Liver (tissue), 9 donors: ENCODE data around the gene DLK2. TPM values are rescaled to one million over a fixed set of nuclear protein-coding genes. Genes with fewer than 3 reads are reported as not detected.
A peak's percentile ranks its signal among the peaks of the same experiment; 100 is the strongest.

Source experiments
- DNase-seq: peaks from one replicate; pipeline ENCODE4 v3.0.0-alpha.2; 2017; ENCODE audit warnings: low spot score
- H3K27ac ChIP-seq, 2 donors: one replicate each; pipeline ENCODE4 v1.7.0; 2013; ENCODE audit warnings: inconsistent platforms in 2 of 2, low read length in 2 of 2, control low read depth in 1 of 2, low read depth in 1 of 2, mild to moderate bottlenecking in 1 of 2
- H3K27me3 ChIP-seq, 4 donors: one replicate each; pipeline versions ENCODE4 v1.6.1 to v1.7.0; 2013; ENCODE audit warnings: low read length in 3 of 4, inconsistent platforms in 1 of 4, mild to moderate bottlenecking in 1 of 4, moderate library complexity in 1 of 4; ENCODE audit not compliant: control insufficient read depth in 4 of 4, insufficient read depth in 4 of 4
- H3K36me3 ChIP-seq, 4 donors: one replicate each; pipeline versions ENCODE4 v1.6.1 to v1.7.0; 2013; ENCODE audit warnings: low read length in 3 of 4, mild to moderate bottlenecking in 3 of 4, low read depth in 1 of 4, moderate library complexity in 1 of 4; ENCODE audit not compliant: control insufficient read depth in 4 of 4, insufficient read depth in 3 of 4
- H3K4me1 ChIP-seq, 4 donors: one replicate each; pipeline versions ENCODE4 v1.6.1 to v1.7.0; 2013; ENCODE audit warnings: low read length in 3 of 4, mild to moderate bottlenecking in 3 of 4, moderate library complexity in 1 of 4; ENCODE audit not compliant: control insufficient read depth in 4 of 4, insufficient read depth in 4 of 4
- H3K4me3 ChIP-seq, 3 donors: one replicate each; pipeline versions ENCODE4 v1.6.1 to v1.7.0; 2013; ENCODE audit warnings: low read length in 3 of 3, control low read depth in 1 of 3, low read depth in 1 of 3, mild to moderate bottlenecking in 1 of 3
- H3K9ac ChIP-seq, 2 donors: one replicate each; pipeline ENCODE4 v1.7.0; 2013; ENCODE audit warnings: low read length in 2 of 2, mild to moderate bottlenecking in 2 of 2, moderate library complexity in 2 of 2, control low read depth in 1 of 2, low read depth in 1 of 2
- H3K9me3 ChIP-seq, 4 donors: one replicate each; pipeline versions ENCODE4 v1.6.1 to v1.7.0; 2013; ENCODE audit warnings: low read length in 3 of 4; ENCODE audit not compliant: control insufficient read depth in 4 of 4
- ATF3 ChIP-seq: IDR thresholded peaks from 2 replicates; pipeline ENCODE4 v1.6.1; 2016; ENCODE audit warnings: antibody characterized with exemption
- CTCF ChIP-seq: fragments of 150-350 bp; IDR thresholded peaks from 2 replicates; pipeline ENCODE4 v1.5.1; 2017; ENCODE audit warnings: improper control_type of control experiment, low read depth, low read length; ENCODE audit not compliant: missing input control
- EGR1 ChIP-seq, 2 donors: IDR thresholded peaks; 2 replicates each; pipeline ENCODE4 v1.6.1; 2016 to 2018; ENCODE audit warnings: antibody characterized with exemption in 2 of 2, low read depth in 2 of 2
- FOXA1 ChIP-seq: IDR thresholded peaks from 2 replicates; pipeline ENCODE4 v1.6.1; 2016; ENCODE audit warnings: antibody characterized with exemption
- FOXA2 ChIP-seq: IDR thresholded peaks from 2 replicates; pipeline ENCODE4 v1.6.1; 2016; ENCODE audit warnings: antibody characterized with exemption
- GABPA ChIP-seq, 2 donors: IDR thresholded peaks in 1 of 2; conservative IDR thresholded peaks in 1 of 2; 2 replicates each; pipeline ENCODE4 v1.6.1; 2016; ENCODE audit warnings: antibody characterized with exemption in 2 of 2, mild to moderate bottlenecking in 1 of 2, moderate library complexity in 1 of 2
- HNF4A ChIP-seq, 2 donors: conservative IDR thresholded peaks; 2 replicates each; pipeline ENCODE4 v1.6.1; 2016; ENCODE audit warnings: antibody characterized with exemption in 2 of 2, mild to moderate bottlenecking in 2 of 2
- HNF4G ChIP-seq: IDR thresholded peaks from 2 replicates; pipeline ENCODE4 v1.6.1; 2016; ENCODE audit warnings: antibody characterized with exemption
- JUND ChIP-seq, 2 donors: IDR thresholded peaks; 2 replicates each; pipeline ENCODE4 v1.6.1; 2016; ENCODE audit warnings: antibody characterized with exemption in 2 of 2
- NR2F2 ChIP-seq: IDR thresholded peaks from 2 replicates; pipeline ENCODE4 v1.6.1; 2016; ENCODE audit warnings: antibody characterized with exemption
- RAD21 ChIP-seq, 2 donors: IDR thresholded peaks; 2 replicates each; pipeline ENCODE4 v1.6.1; 2016; ENCODE audit warnings: antibody characterized with exemption in 2 of 2, mild to moderate bottlenecking in 2 of 2
- REST ChIP-seq: IDR thresholded peaks from 2 replicates; pipeline ENCODE4 v1.6.1; 2016; ENCODE audit warnings: antibody characterized with exemption, mild to moderate bottlenecking
- RXRA ChIP-seq, 2 donors: IDR thresholded peaks; 2 replicates each; pipeline ENCODE4 v1.6.1; 2017 to 2018; ENCODE audit warnings: antibody characterized with exemption in 2 of 2, mild to moderate bottlenecking in 1 of 2
- SP1 ChIP-seq: IDR thresholded peaks from 2 replicates; pipeline ENCODE4 v1.6.1; 2018; ENCODE audit warnings: antibody characterized with exemption, mild to moderate bottlenecking
- TAF1 ChIP-seq: conservative IDR thresholded peaks from 2 replicates; pipeline ENCODE4 v1.6.1; 2016; ENCODE audit warnings: antibody characterized with exemption, mild to moderate bottlenecking
- YY1 ChIP-seq: IDR thresholded peaks from 2 replicates; pipeline ENCODE4 v1.6.1; 2016; ENCODE audit warnings: antibody characterized with exemption, mild to moderate bottlenecking
- WGBS: extraction: QIAGEN DNeasy Blood & Tissue Kit; methylation state at CpG from one replicate; pipeline ENCODE4 v1.1.7; 2013; 5-methylcytosine and 5-hydroxymethylcytosine counted together
- polyA plus RNA-seq, 2 donors: library from polyadenylated mRNA; stranded (reverse) in 1 of 2; unstranded in 1 of 2; fragments of 200-250 nt in 1 of 2; fragments of >200 nt in 1 of 2; fragmentation: Nextera tagmentation in 1 of 2; extraction: Ambion mirVana in 1 of 2; gene quantifications; one replicate each; pipeline versions ENCODE4 v1.2.1 to v1.2.3, GENCODE V29; 2013 to 2015
- total RNA-seq, 2 donors: library from RNA; depleted of rRNA; stranded (reverse); fragments of >200 nt; gene quantifications; one replicate each; pipeline ENCODE4 v1.2.3, GENCODE V29; 2014
- TF ChIP-seq, protein P1 (sequence below): IDR thresholded peaks from 2 replicates; pipeline ENCODE4 v1.6.1; 2016; ENCODE audit warnings: antibody characterized with exemption
- TF ChIP-seq, protein P2 (sequence below): IDR thresholded peaks from 2 replicates; pipeline ENCODE4 v1.6.1; 2016; ENCODE audit warnings: antibody characterized with exemption
- donor health status: healthy.
- donor health status: healthy.
- donor health status: healthy.
- donor health status: healthy.
- donor health status: healthy.

The DLK2 gene
- total and polyA plus RNA-seq, 4 donors = 0.08 to 1.0 (median 0.08) TPM; not detected in 1

DNA sequence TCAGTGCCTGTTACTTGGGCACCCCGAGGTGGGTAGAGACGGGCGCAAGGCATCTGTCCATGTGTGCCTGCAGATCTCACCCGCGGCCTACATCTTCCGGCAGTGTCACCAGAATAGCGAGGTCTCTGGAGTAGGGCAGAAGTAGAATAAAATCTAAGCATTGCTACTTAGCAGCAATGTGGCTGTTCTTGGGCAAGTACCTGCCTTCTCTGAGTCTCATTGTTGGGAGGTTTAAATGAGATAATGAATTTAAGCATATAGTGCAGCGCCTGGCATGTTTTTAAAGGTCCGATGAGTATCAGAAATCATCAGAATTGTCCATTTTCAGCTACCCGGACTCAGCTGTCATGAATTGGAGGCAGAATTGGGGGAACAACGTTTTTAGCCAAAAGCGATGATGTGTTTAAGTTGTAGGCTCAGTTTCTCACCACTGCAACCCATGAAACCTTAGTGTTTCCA is 27.2 kb downstream of the DLK2 start (continued):
- TF ChIP-seq, protein P1, sequence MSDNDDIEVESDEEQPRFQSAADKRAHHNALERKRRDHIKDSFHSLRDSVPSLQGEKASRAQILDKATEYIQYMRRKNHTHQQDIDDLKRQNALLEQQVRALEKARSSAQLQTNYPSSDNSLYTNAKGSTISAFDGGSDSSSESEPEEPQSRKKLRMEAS = no peak

GRCh38 chr6:43427406-43428111 is 27.8 kb downstream of the DLK2 start, which contains the start of gene ABCC10:
Gene ABCC10, plus strand, starts transcription at chr6:43427541. Its CDS starts 438 bp downstream, at chr6:43427979.
- WGBS = under 1% methylated on average over 49 of the region's 49 CpGs

More at GRCh38 chr6:43427406-43428111, 27.8 kb downstream of the DLK2 start, which contains the start of gene ABCC10:
- H3K27ac ChIP-seq = peak within 1 kb of the TSS; percentile 84 to 93
- H3K27me3 ChIP-seq = no peaks in the 10 kb centered on the region
- H3K9me3 ChIP-seq = no peaks in the 10 kb centered on the region
- TF ChIP-seq ATF3 (no peak), RAD21 (IDR thresholded peaks at IDR 0.05) (peak in 1 of 2 donors; percentile 33), FOXA2 (no peak), FOXA1 (no peak), CTCF (peak; percentile 32), GABPA (IDR thresholded peaks at IDR 0.05 in 1 of 2, conservative IDR thresholded peaks at IDR 0.05 in 1 of 2) (peak; percentile 14 to 74), HNF4G (no peak), YY1 (peak; percentile 85), NR2F2 (peak; percentile 51), REST (no peak), EGR1 (IDR thresholded peaks at IDR 0.05; ENCODE audit: low read depth in 2 of 2) (no peak), JUND (IDR thresholded peaks at IDR 0.05) (peak in 1 of 2 donors; percentile 29), SP1 (peak; percentile 67), TAF1 (peak; percentile 43), HNF4A (conservative IDR thresholded peaks at IDR 0.05) (peak in 1 of 2 donors; percentile 44), RXRA (IDR thresholded peaks at IDR 0.05) (peak in 1 of 2 donors; percentile 62)
- TF ChIP-seq, protein P2, sequence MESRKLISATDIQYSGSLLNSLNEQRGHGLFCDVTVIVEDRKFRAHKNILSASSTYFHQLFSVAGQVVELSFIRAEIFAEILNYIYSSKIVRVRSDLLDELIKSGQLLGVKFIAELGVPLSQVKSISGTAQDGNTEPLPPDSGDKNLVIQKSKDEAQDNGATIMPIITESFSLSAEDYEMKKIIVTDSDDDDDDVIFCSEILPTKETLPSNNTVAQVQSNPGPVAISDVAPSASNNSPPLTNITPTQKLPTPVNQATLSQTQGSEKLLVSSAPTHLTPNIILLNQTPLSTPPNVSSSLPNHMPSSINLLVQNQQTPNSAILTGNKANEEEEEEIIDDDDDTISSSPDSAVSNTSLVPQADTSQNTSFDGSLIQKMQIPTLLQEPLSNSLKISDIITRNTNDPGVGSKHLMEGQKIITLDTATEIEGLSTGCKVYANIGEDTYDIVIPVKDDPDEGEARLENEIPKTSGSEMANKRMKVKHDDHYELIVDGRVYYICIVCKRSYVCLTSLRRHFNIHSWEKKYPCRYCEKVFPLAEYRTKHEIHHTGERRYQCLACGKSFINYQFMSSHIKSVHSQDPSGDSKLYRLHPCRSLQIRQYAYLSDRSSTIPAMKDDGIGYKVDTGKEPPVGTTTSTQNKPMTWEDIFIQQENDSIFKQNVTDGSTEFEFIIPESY = peak; percentile 99
- TF ChIP-seq, protein P1 = peak; percentile 76
- DNase-seq = peak; percentile 92
- peaks cover 4 to 19% (median 18%) of the 10 kb centered on the region in 4 donors for H3K4me1 ChIP-seq
- H3K36me3 ChIP-seq = peaks cover 0 to 4% (median 1%) of the 10 kb centered on the region in 4 donors
- peak within 1 kb of the TSS; percentile 30 to 80 for H3K9ac ChIP-seq
- peak within 1 kb of the TSS; percentile 64 to 91 (median 87) for H3K4me3 ChIP-seq
